Body of pancreas (tissue), 4 donors: ENCODE data around the gene SETBP1.

Experiments used
- POLR2A ChIP-seq, 3 donors: fragments of 450-650 bp; IDR thresholded peaks; one replicate each; pipeline ENCODE4 v1.6.1; 2016; ENCODE audit warnings: antibody characterized with exemption in 3 of 3, mild to moderate bottlenecking in 2 of 3
- TF ChIP-seq, protein P1 (sequence below), 7 experiments: fragments of 450-650 bp in 4 of 7; fragments of 200-600 bp in 3 of 7; sonication (generic) in 3 of 7; IDR thresholded peaks; one replicate each; pipeline ENCODE4 v1.5.1; 2016 to 2019; ENCODE audit warnings: antibody characterized with exemption in 7 of 7

GRCh38 chr18:44701227-44701626, 20.5 kb downstream of the SETBP1 start:
- TF ChIP-seq, protein P1, sequence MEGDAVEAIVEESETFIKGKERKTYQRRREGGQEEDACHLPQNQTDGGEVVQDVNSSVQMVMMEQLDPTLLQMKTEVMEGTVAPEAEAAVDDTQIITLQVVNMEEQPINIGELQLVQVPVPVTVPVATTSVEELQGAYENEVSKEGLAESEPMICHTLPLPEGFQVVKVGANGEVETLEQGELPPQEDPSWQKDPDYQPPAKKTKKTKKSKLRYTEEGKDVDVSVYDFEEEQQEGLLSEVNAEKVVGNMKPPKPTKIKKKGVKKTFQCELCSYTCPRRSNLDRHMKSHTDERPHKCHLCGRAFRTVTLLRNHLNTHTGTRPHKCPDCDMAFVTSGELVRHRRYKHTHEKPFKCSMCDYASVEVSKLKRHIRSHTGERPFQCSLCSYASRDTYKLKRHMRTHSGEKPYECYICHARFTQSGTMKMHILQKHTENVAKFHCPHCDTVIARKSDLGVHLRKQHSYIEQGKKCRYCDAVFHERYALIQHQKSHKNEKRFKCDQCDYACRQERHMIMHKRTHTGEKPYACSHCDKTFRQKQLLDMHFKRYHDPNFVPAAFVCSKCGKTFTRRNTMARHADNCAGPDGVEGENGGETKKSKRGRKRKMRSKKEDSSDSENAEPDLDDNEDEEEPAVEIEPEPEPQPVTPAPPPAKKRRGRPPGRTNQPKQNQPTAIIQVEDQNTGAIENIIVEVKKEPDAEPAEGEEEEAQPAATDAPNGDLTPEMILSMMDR (IDR thresholded peaks at IDR 0.05), result no peak
- TF ChIP-seq POLR2A (IDR thresholded peaks at IDR 0.05), result no peak
